Memory B cell (primary cell): ENCODE results near the gene CCL3.
"Not testable (repeated sequence)": the region's sequence is repeated elsewhere in the genome, so short reads cannot be mapped to it uniquely, and the experiment has no call there.

Source experiments
- ATAC-seq: fragments of 150-1000 bp; cut with Tn5 transposase; 2 replicates; pipeline ENCODE4 v1.10.0; 2021; ENCODE audit warnings: low read depth, mild to moderate bottlenecking, moderate library complexity
- DNase-seq, 2 donors: peaks; one replicate each; pipeline ENCODE4 v3.0.0; 2022; ENCODE audit warnings: low spot score in 2 of 2
- H3K27ac Mint-ChIP-seq: one replicate; pipeline ENCODE4 v1.8.0; 2022; ENCODE audit warnings: mild to moderate bottlenecking, moderate library complexity, mixed read lengths
- H3K27me3 Mint-ChIP-seq: one replicate; pipeline ENCODE4 v1.8.0; 2022; ENCODE audit warnings: mixed read lengths
- H3K36me3 Mint-ChIP-seq: one replicate; pipeline ENCODE4 v1.8.0; 2022; ENCODE audit warnings: mild to moderate bottlenecking, mixed read lengths
- H3K4me1 Mint-ChIP-seq: one replicate; pipeline ENCODE4 v1.8.0; 2022; ENCODE audit warnings: mixed read lengths
- H3K4me3 Mint-ChIP-seq: one replicate; pipeline ENCODE4 v1.8.0; 2022; ENCODE audit warnings: mild to moderate bottlenecking, moderate library complexity, mixed read lengths
- H3K9me3 Mint-ChIP-seq: one replicate; pipeline ENCODE4 v1.8.0; 2022; ENCODE audit warnings: mixed read lengths

CCL3 gene

DNA sequence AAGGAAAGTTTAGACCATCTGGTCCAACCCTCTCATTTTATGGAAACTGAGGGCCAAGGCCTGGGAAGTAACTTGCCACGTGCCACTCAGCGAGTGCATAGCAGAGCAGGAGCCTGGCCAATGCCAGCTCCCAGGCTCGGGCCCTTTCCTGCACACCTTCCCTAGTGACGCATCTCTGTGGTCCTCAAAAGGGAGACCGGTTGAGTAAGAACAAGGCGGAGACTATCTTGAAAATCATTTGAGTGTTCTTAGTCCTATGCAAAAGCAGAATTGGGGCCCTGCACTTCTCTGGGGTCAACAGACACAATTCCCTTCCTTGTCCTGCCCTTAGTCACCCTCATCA, 16.5 kb upstream of the CCL3 start:
- Mint-ChIP-seq H3K27ac (no peak overlapping the region), H3K9me3 (no peaks in the 10 kb centered on the region), H3K36me3 (no peaks in the 10 kb centered on the region), H3K27me3 (peaks cover 11% of the 10 kb centered on the region), H3K4me1 (peaks cover 30% of the 10 kb centered on the region), H3K4me3 (no peak overlapping the region)
- ATAC-seq (no peak), DNase-seq (no peak)

DNA sequence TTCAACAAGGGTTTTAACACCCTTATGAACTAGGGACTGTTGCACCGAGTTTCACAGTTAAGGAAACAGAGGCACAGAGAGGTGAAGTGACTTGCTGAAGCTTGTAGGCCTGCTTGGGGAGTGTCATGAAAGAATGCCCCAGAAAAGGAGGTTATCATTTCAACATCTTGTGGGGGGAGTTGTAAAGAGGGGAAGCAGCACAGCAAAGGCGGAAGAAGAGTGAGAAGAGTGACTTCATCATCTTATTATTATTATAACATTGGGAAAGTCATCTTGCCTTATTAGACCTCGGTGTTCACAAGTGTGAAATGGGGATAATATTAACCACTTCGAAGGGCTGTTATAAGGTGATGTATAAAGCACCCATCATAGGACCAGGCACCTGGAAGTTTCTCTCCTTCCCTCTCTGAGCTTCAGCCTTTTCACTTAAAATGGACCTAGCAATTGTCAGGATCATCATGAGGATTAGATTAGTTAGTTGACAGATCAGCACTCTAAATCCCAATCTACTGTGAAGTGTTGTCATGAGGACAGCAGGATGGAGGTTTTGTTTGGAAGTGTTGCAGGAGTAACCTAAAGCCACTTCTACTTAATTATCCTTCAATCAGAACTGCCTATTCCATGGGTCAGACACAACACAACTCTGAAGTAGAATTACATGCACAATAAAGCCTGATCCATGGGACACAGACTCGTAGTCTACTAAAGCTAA, 16.0 kb upstream of the CCL3 start:
- Mint-ChIP-seq H3K27me3 (peaks cover 11% of the 10 kb centered on the region), H3K9me3 (no peaks in the 10 kb centered on the region), H3K36me3 (no peaks in the 10 kb centered on the region), H3K4me1 (peaks cover 28% of the 10 kb centered on the region), H3K27ac (no peak overlapping the region), H3K4me3 (no peak overlapping the region)
- ATAC-seq (no peak), DNase-seq (no peak)

DNA sequence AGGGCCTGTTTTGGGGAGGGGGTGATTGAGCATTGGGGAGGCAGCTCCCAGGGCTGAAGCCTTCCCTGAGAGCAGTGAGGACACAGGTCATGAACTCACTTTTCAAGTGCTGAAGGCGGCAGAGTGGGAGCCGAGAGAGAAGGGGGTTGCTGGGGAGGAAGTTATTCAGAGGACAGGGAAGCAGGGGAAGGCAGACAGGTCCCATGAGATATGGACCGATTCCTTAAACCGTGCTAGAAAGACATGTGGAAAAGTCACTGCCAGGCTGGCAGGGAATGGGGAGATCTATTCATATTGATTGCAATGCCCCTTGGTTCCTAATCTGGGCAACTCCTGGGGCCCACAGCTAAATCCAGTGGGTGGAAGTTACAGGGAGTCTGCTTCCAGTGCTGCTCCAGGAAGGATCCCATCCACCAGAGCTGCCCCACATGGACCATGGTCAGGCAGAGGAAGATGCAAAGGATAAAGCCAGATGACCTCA, 14.8 kb upstream of the CCL3 start:
- Mint-ChIP-seq H3K27me3 (peaks cover 15% of the 10 kb centered on the region), H3K4me1 (peaks cover 30% of the 10 kb centered on the region), H3K36me3 (no peaks in the 10 kb centered on the region), H3K27ac (no peak overlapping the region), H3K9me3 (no peaks in the 10 kb centered on the region), H3K4me3 (peak overlapping the region; percentile 9)
- ATAC-seq, result no peak
- no peak for DNase-seq

DNA sequence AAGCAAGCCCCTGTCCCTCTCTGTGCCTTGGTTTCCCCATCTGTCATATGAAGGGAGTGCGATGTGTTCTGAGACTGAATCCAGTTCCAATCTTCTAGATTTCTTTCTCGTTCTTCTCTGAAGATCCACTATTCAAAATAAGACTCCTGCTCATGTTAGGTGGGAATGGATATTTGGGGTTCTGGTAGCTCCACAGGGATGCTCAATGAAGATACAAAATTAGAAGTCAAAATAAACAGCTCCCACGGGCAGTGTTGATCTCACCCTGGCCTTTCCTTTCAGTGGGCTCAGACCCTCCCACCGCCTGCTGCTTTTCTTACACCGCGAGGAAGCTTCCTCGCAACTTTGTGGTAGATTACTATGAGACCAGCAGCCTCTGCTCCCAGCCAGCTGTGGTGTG, 14.3 kb upstream of the CCL3 start:
- not testable (repeated sequence) for H3K9me3 Mint-ChIP-seq, H3K27ac Mint-ChIP-seq, DNase-seq, ATAC-seq, H3K36me3 Mint-ChIP-seq
- H3K4me3 Mint-ChIP-seq, result peak overlapping the region; percentile 9
- H3K4me1 Mint-ChIP-seq, result peaks cover 34% of the 10 kb centered on the region
- H3K27me3 Mint-ChIP-seq, result peaks cover 16% of the 10 kb centered on the region

GRCh38 chr17:36103401-36103975, 13.5 kb upstream of the CCL3 start, which contains the start of gene CCL4:
Gene CCL4, plus strand, starts transcription at chr17:36103827. Its CDS starts 79 bp downstream, at chr17:36103906.
- H3K4me1 Mint-ChIP-seq, result peaks cover 36% of the 10 kb centered on the region
- DNase-seq, result peak; percentile 40 to 49
- H3K4me3 Mint-ChIP-seq, result peak within 1 kb of the TSS; percentile 43
- peak; percentile 97 for ATAC-seq
- H3K27me3 Mint-ChIP-seq, result peaks cover 17% of the 10 kb centered on the region
- H3K9me3 Mint-ChIP-seq, H3K36me3 Mint-ChIP-seq: not testable (repeated sequence)
- peak within 1 kb of the TSS; percentile 26 for H3K27ac Mint-ChIP-seq

DNA sequence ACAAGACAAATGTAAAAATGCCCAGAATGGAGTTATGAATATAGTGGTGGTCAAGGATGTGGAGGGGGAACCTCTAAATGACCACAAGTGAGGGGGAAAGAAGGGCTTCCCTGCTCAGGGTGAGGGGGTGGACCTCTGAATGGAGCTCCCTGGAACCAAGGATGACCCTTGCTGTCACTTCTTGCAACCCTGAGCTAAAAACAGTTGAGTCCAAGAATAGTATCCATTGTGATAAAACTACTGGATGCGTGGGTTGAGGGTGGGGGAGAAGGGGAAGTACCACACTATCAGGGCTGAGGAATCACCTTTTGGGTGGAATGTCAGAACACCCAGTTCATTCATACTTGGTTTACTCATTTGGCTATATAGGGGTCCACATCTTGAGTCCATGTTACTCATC, 9.1 kb upstream of the CCL3 start:
- not testable (repeated sequence) for ATAC-seq, H3K4me3 Mint-ChIP-seq, H3K27ac Mint-ChIP-seq, H3K9me3 Mint-ChIP-seq, DNase-seq, H3K36me3 Mint-ChIP-seq
- peaks cover 40% of the 10 kb centered on the region for H3K4me1 Mint-ChIP-seq
- peaks cover 14% of the 10 kb centered on the region for H3K27me3 Mint-ChIP-seq

- H3K27me3 Mint-ChIP-seq, result peaks cover 16% of the 10 kb centered on the region
- H3K4me3 Mint-ChIP-seq, result no peak overlapping the region
- no peak for ATAC-seq
- no peak for DNase-seq
- H3K36me3 Mint-ChIP-seq, result no peaks in the 10 kb centered on the region
- no peak overlapping the region for H3K27ac Mint-ChIP-seq
- peaks cover 35% of the 10 kb centered on the region for H3K4me1 Mint-ChIP-seq
- H3K9me3 Mint-ChIP-seq, result no peaks in the 10 kb centered on the region
These were observed 6.0 kb upstream of the CCL3 start for GRCh38 chr17:36095992-36096391.

GRCh38 chr17:36094746-36095145, 4.8 kb upstream of the CCL3 start:
- H3K9me3 Mint-ChIP-seq, result no peaks in the 10 kb centered on the region
- peaks cover 12% of the 10 kb centered on the region for H3K27me3 Mint-ChIP-seq
- DNase-seq (no peak), ATAC-seq (no peak)
- no peaks in the 10 kb centered on the region for H3K36me3 Mint-ChIP-seq
- H3K4me1 Mint-ChIP-seq, result peaks cover 38% of the 10 kb centered on the region
- H3K4me3 Mint-ChIP-seq, result no peak overlapping the region
- H3K27ac Mint-ChIP-seq, result no peak overlapping the region

GRCh38 chr17:36094232-36094631, 4.3 kb upstream of the CCL3 start:
- DNase-seq (no peak), ATAC-seq (no peak)
- H3K9me3 Mint-ChIP-seq, result no peaks in the 10 kb centered on the region
- H3K4me3 Mint-ChIP-seq, result no peak overlapping the region
- H3K27ac Mint-ChIP-seq, result peak overlapping the region; percentile 18
- peaks cover 38% of the 10 kb centered on the region for H3K4me1 Mint-ChIP-seq
- H3K27me3 Mint-ChIP-seq, result peaks cover 10% of the 10 kb centered on the region
- no peaks in the 10 kb centered on the region for H3K36me3 Mint-ChIP-seq

DNA sequence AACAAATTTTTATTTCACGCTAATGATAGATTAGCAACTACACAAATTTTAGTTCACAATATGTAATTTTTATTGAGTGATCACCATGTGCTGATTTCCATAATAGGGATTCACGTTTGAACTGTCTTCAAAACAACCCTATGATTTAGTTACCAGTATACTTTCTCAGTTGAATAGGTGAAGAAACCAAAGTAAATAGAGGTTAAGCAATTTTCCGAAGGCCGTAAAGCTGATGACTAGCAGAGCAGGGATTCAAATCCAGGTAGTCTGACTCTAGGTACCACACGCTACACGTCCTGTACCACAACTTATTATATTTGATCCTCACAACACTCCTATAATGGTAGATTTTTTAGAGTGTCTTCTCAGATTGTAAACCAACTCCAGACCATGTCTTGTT, 2.8 kb upstream of the CCL3 start:
- not testable (repeated sequence) for H3K9me3 Mint-ChIP-seq, H3K4me3 Mint-ChIP-seq, H3K27ac Mint-ChIP-seq, ATAC-seq, H3K36me3 Mint-ChIP-seq, H3K27me3 Mint-ChIP-seq, DNase-seq
- peaks cover 37% of the 10 kb centered on the region for H3K4me1 Mint-ChIP-seq

GRCh38 chr17:36092230-36092629, 2.3 kb upstream of the CCL3 start:
- Mint-ChIP-seq H3K36me3 (no peaks in the 10 kb centered on the region), H3K9me3 (no peaks in the 10 kb centered on the region), H3K27me3 (peaks cover 7% of the 10 kb centered on the region), H3K4me3 (no peak overlapping the region), H3K4me1 (peaks cover 37% of the 10 kb centered on the region), H3K27ac (no peak overlapping the region)
- DNase-seq, result no peak
- ATAC-seq, result peak; percentile 9

DNA sequence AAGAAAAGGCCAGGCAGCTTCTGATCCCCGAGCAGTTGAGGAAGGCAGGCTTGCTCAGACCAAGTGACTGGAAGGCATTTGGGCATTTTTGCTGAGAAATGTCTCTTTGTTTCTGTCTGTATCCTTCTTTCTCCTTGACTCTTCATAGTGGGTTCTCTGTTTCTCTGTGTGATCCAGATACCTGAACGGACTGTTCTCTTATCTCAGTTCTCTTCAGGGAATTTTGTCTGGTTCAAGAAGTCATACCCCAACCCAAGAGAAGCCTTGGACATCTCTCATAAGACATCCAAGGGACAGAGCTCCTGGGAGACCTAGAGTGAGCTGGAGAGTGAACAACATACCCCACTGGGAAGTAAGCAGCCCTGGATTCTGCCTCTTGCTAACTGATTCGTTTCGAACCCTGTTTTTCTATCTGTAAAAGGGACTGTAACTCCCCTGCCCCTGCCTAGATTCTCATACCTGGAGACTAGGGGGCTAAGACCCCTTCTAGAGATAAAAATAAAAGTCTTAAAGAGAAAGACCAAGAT, 541 bp downstream of the CCL3 start:
- no peaks in the 10 kb centered on the region for H3K36me3 Mint-ChIP-seq
- H3K4me1 Mint-ChIP-seq, result peaks cover 30% of the 10 kb centered on the region
- H3K4me3 Mint-ChIP-seq, result peak overlapping the region; percentile 66
- DNase-seq, result no peak
- peak overlapping the region; percentile 15 for H3K27ac Mint-ChIP-seq
- H3K9me3 Mint-ChIP-seq, result no peaks in the 10 kb centered on the region
- ATAC-seq, result no peak
- H3K27me3 Mint-ChIP-seq, result peaks cover 5% of the 10 kb centered on the region

DNA sequence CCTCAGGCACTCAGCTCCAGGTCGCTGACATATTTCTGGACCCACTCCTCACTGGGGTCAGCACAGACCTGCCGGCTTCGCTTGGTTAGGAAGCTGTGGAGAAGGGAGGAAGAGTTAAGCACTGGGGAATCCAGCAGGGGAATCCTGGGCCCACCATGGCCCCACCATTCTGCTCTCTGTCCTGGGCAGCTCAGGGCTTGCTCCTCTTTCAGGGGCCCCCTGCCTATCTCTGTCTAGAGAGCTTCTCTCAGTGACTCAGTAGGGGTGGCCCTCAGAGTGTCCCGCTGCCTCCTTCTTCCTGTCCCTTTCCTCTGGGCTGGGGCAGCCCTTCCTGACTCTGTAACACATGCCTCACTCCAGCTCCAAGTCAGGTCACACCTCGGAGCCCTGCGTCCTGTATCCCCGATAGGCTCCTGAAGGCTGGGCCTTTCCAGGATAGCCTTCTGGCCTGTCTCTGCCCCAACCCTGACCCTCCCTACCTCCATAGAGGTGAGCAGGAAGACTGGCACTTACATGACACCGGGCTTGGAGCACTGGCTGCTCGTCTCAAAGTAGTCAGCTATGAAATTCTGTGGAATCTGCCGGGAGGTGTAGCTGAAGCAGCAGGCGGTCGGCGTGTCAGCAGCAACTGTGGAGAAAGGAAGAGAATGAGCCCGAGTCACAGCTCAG, 1.1 kb downstream of the CCL3 start:
- Mint-ChIP-seq H3K4me1 (peaks cover 27% of the 10 kb centered on the region), H3K36me3 (no peaks in the 10 kb centered on the region), H3K27ac (peak overlapping the region; percentile 15), H3K4me3 (no peak overlapping the region), H3K27me3 (peaks cover 2% of the 10 kb centered on the region), H3K9me3 (no peaks in the 10 kb centered on the region)
- no peak for DNase-seq
- ATAC-seq, result no peak

DNA sequence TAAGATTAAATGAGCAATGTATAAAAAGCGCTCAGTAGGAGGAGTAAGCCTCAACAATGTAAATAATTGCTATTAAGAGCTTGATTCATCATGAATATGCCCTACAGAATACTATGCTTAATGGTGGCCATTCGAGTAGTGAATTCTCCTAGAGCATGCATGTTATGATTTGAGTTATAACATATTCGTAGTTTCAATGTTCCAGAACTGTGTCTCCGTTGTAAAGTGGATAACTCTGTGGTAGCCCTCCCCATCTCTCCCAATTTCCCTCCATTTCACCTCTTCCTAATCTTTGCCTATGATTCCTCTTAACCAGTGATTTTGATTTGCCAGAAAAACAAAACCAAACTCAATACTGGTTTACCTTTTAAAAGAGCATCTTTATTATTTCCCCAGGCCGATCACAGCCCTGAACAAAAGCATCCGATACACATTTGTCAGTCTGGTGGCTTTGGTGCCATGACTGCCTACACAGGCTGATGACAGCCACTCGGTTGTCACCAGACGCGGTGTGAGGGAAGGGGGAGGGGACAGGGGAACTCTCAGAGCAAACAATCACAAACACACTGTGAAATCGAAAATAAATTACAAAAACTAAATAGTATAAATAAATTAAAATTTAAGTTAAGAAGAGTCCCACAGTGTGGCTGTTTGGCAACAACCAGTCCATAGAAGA, 1.9 kb downstream of the CCL3 start:
- not testable (repeated sequence) for DNase-seq, H3K9me3 Mint-ChIP-seq, H3K27ac Mint-ChIP-seq, H3K27me3 Mint-ChIP-seq, ATAC-seq, H3K36me3 Mint-ChIP-seq, H3K4me3 Mint-ChIP-seq
- H3K4me1 Mint-ChIP-seq, result peaks cover 24% of the 10 kb centered on the region
